HG03457 (cell line): ENCODE measurements around the gene ROR1.

ENCODE experiments used
- ATAC-seq: cut with Tn5 transposase; IDR thresholded peaks from one replicate; pipeline ENCODE4 v1.9.1; 2021; ENCODE audit warnings: moderate number of reproducible peaks; ENCODE audit not compliant: unreplicated experiment

The ROR1 gene

DNA sequence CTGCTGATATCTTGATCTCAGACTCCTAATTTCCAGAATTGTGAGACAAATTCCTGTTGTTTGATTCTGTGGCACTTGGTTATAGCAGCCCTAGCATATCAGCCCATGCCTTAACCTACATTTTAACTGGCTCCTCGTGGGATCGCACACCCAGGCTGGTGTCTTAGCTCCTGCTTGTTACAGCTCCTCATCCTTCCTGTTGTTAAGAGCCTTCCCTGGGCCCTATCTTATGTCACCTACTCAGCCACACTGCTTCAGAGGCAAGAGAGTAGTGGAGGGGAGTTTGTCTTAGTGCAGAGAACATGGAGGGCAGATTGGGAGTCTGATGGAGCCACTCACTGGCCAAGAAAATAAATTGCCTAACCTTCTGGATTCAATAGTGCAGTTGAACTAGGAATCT lies 131.0 kb downstream of the ROR1 start:
- ATAC-seq = no peak

DNA sequence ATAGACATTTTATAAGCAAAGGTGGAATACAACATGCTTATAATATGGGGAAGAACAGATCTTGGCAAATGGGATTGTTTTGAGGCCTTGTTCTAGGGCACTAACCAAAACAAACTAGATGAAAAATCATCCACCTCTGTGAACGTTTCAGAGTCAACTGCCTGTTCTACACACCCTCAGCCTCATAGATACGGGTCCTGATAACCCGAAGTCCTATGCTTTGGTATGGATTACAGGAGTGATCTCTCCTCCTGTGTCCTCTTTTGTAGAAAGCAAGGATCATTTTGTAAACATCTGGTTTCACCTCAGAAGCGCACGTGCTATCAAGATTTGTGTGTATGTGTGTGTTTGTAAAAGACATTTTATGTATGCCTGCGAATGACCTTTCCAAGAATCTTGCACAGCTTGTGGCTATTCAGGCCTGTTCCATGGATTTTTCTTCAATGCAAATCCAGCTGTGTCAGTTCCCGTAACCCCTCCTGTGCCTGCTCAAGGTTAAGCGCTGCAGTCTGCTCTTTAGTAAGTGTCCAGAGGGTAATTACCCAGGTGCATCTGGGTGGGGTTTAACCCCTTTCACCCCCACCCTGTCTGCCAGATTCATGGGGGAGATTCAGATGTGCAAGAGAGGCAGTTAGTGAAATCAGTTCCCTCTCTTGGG lies 132.4 kb downstream of the ROR1 start:
- ATAC-seq = no peak

DNA sequence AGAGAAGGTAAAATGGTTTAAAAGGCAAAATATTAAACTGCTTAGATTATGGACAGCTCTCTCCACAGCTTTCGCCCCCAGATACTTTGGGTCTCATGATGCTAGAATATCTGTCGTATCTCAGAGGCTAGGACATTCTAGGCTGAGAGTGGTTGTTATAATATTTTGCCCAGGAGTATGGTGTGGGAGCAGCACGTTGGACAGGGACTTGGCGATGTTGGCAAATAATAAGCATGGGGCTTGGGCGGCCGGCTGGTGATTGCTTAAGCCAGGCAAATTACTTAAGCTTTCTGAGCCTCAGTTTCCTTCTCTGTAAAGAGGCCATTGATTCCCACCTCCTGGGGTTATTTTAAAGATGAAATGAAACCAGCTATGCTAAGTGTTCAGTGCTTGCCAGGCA lies 133.2 kb downstream of the ROR1 start:
- no peak for ATAC-seq

DNA sequence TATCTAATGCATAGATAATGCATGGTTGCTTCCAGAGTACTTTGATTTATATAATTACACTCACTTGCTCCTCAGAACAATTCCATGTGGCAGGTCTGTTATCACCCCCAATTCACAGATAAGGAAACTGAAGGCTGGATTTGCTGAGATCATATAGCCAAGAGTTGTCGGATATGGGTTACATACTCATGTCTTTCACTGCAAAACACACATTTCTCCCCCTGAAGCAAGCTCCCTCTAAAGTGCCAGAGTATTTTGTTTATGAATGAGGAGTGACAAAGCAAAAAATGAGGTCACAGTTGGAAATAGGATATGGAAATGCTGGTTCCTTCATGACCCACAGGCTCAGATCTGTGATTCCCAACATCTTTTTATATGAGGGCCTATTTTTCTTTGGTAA lies 134.2 kb downstream of the ROR1 start:
- ATAC-seq = no peak

DNA sequence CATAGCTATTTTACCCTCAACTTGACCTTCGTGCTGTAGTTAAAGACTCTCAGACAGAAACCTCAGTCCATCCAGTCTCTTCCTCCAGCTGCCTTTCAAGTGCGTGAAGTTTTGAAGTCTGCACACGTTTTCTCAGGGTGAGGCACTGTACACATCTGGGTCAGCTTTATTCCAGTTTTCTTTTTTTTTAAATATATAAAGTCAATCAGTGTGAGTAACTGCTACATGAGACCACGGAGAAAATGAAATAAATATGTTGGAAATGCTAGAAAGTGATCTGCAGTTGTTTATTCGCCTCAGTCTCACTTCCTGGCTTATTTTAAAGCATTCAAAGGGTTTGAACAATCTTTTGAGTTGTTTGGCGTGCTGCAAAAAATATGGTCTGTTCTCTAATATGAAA lies 135.7 kb downstream of the ROR1 start:
- ATAC-seq = no peak

DNA sequence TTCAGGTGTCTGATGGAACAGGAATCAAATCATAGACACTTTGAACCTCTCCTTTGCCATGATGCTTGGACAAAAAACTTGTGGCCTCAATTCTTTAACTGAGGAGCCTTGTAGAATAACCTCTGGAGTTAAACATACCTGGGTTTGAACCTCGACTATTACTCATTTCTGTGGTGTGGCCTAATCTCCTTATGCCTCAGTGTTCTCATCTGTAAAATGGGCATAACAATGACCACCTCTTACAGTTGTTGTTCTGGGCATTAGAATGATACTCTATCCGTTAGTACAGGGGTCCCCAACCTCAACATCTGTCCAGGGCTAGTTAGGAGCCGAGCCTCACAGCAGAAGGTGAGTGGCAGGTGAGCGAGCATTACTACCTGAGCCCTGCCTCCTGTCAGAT lies 137.2 kb downstream of the ROR1 start:
- no peak for ATAC-seq

DNA sequence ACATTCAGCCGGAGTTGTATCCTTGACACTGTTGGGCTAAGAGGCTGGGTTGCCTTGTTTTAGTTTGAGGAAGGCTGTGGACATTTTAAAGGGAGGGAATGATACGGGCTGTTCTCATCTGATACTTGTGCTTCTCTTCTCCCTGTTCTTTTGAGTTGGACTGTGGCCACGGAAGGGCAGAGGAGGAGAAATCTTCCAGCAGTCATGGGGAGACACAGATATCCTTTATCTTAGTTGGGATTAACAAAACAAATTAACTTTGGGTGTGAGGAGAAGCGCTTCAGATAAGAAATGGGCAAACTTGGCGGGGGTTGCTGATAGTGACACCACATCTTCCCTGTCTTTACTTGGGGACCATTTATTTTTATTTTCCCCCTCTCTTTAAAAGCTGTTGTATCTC lies 138.8 kb downstream of the ROR1 start:
- ATAC-seq = no peak

DNA sequence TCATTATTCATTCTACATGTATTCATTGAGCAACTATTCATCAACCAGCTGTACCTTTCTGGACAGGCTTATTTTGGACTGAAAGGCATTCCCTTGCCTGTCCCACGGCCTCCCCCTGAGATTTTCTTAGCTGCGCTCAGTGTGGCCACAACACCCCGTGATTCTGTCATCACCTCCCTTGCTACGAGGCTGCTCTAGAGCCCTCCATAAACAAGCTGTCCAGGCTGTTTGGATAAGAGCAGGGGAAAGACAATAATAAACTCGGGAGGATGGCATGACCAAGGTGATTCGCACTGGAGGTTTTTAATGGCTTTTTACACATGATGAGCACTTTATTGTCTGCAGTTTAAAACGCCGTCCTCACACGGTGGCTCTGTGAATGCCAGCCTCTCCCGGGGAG lies 139.7 kb downstream of the ROR1 start:
- no peak for ATAC-seq

DNA sequence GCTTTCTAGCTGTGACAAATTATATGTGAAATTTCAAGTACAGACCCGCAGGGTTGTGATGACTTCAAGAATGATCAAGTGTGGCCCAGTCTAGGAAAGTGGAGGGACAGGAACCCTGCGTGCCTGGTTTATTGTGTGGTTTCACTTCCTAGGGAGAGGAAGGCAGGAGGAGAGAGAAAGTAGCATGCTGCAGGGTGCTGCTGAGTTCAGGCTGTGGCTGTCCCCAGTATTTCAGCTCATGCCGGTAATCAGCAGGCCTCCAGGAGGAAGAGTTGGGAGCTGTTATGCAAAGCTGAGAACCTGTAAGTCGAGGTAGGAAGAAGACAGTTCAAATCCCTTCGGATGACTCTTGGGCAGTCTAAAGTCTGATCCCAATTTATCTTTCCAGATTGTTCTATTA lies 140.4 kb downstream of the ROR1 start:
- ATAC-seq = no peak

DNA sequence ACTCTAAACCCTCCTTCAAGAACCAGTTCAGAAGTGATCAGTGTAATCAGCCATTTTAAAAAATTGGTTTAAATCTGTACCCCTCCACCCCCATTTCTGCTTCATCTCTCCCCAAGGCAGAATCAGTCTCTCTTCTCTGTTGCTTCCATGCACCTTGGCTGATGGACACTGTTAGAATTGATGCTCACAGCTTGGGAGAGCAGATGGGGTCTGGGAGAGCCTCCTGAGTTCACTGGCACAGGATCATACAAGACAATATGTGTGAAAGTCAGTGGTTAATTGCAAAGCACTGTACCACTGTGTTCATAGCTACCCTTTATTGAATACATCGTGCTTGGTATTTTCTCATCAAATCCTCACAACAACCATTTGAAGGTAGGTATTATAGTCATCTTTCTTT lies 140.9 kb downstream of the ROR1 start:
- no peak for ATAC-seq

DNA sequence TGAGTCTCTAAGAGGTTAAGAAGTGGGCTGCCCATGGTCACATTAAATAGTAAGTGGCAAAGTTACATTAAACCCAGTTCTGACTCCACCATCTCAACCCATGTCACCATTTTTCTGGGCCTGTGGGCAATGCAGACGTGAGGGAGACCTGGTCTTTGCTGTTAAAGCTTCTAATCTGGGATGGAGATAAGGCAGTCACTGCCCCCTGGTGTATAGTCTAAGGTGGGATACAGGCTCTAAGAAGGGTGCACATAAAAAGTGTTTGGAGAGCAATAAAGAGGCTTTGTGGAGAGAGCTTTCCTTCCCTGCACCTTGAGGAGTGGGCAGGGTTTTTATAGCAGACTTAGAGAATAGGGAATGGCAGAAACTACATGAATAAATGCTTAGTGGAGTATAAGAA lies 141.3 kb downstream of the ROR1 start:
- ATAC-seq = no peak

DNA sequence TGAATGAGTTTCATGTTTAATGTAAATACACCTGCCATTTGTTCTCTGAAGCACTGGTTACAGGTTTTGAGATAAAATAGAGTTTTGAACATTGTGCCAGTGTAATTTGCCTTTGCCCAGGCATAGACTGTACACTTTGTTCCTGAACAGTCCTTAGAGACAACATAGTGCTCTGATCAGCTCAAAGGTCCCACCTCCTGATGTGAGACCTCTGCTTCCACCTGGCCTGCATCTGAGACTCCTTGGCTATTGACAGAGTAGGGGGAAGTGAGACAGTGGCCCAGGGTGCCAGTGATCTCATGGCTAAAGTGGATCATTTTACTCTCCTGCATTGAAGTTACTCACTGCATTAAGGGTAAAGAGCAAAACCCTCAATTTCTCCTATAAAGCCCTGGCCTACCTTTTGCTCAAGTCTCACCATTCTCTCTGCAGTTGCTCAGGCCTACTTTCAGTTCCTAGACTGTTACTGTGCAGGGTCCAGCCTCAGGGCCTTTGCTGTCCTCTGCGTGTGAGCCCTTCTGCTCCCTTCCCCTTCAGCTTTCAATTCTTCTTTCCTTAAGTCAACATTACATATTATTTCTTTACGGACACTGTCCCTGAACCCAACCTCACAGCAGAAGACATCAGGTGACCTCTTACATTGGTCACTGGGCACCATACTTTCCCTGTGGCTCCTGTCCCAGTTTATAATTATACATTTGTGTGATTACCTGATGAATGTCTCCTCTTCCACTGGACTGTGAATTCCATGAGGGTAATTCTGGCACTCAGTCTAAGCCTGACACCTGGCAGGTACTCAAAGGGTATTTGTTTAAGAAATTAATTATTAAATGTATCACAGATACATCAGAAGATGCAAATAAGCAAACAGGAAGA lies 142.9 kb downstream of the ROR1 start:
- no peak for ATAC-seq

DNA sequence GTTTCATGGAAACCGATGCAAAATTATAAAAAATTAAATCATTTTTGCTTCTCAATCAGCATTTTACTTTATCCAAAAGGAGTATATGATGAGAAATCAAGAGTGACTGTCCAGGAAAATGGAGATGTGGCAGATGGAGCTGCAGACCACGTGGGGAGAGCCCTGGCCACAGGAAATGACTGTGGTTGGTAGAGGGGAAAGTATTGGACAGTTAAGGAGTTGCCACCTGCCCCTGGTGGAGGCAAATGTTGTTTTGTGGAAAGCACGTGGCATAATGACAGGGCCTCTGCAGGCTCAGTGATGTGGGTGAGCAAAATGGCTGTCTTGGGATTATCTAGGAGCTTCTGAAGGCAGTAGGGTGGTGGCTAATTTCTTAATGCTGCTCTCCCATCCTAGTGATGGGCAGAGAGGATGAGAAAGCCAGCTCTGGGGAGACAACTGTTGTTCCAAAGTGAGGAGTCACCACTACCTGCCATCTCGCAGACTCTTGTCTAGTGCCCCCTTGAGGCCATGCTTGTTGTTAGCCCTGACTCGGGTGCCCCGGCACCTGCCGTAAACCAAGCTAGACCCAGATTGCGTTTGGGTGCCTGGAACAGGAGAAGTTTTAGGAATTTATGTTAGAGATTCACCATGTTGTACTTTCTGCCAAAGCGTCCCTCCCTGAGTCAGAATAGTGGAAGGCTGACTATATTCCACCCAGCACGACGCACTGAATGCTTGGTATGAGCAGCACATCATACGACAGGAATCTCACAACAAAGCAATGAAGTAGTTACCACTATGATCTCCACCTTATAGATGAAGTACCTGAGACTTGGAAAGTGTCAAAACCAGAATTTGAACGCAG lies 144.0 kb downstream of the ROR1 start:
- no peak for ATAC-seq

DNA sequence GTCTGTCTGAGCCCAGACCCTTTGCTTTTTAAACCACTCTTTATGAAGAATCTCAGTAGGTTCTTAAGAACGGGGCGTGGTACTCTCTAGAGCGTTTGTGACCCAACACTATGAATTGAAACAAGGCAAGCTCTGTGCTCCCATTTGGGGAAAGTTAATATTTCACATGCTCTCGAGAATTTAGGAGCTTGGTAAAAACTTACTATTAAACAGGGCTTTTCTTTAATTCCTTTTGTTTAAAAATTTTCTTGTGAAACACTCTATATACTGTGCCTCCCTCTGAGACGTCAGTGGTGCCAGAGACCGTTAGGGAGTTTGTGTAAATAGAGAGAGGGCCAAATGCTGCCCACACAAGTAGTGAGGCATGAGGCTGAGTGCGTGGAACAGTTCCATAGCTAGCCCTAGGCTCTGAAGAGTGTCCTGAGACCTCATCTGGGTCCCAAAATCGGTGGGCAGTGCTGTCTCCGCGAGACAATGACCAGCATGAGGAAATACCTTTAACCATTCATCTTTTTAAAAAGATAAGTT lies 144.7 kb downstream of the ROR1 start:
- no peak for ATAC-seq

DNA sequence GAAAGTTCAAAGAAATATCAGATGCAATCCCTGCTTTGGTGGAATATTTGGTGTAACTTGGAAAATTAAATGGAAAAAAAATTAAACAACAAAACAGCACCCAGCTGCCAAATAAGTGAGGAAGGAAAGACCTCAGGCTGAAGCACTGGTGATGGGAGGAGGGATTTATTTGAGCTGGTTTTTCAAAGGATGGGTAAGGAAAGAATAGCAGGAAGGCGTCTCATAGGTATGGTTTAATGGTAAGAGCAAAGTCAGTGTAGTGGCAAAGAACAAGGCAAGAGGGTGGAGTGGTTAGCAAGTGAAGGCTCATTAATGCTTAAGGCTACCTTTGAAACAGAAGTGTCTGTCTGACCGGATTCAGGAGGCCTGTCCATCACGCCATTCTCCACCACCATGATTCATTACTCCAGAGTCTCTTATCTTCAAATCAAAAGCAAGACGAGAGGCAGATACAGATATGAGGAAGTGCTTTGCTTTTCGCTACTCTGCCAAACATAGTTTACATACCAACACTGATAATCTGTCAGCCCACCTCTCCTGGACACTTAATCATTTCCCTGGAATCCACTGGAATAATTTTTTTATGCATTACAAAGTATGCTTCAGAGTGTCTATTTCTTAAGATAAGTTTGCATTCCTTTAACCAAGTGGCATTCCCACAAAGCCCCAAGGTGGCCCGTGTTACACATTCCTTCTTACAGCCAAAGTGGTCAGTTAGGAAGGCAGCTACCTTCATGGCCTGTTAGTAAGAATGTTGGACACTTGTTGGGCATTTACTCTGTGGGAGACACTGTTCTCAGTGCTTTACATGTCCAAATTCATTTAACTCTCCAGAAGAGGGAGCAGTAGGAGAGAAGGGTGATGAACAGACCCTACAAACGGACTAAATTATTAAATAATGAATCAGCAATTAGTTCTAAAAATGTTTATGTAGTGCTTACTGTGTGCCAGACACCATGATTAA lies 146.6 kb downstream of the ROR1 start:
- no peak for ATAC-seq

DNA sequence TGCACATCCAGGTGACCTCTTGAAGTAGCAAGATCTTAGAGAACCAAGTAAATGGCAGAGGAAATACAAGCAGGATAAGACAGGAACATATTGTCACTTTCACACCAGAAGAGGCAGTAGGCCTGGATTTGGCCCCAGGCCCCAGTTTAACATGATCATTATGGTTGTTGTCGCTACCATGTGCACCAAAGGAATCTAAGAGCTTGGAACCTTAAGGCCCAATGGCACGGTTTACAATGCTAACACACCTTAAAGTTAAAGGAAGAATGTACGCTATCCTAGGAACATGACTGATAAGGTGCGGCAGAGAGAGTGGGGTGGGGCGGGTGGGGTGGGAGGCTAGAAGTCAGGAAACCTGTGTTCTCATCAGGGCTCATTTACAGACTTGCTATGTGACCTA lies 147.5 kb downstream of the ROR1 start:
- no peak for ATAC-seq

DNA sequence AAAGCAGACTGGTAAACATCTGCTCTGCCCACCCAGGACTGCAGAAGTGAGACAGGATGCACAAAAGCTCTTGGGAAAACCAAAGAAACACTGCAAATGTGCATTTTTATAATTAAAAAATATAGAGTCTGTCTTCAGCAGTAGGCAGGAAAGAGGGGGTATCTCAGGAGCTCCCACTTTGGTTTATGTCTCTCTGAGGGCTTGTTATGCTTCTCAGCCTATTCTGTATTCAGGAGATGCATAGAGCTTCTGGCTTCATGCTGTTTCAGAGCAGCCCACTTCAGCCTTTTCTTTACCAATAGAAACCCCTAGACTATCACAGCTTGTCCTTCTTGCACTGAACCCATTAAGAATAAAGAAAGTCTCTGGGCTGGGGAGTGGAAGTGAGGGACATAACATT lies 148.0 kb downstream of the ROR1 start:
- no peak for ATAC-seq

DNA sequence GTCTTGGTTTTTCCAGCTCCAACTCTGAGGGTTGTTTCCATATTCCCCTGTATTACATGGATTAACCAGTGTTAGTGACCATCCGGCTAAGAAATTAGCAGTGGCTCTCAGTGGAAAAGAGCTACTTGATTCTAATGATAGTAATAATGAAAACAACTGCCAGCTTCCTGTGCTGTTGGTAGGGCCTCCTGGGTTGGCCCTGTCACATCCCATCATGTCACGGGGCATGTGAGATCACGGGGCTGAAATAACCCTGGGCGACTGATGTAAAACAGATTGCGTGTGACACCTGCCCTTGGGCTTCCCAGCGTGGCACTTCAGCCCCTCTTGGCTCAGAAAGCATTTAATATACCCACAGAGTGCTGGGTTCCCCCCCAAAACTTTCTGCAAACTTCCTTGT lies 149.0 kb downstream of the ROR1 start:
- ATAC-seq = no peak

DNA sequence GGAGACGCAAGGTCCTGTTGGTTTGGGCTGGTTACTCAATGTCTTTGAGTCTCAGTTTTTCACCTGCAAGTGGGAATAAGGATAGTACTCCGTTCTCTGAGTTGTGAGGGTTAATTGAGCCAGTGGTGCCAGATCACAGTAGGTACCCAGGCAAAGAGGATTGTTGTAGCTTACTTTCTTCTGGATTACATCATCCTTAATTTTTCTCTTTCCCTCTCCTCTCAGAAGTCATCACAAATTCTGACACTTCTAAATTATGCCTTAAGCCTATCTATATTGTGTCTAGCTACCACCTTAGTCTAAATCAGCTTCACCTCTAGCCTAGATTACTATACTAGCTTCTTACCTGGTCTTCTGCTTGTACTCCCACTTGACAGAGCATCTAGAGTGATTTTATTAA lies 149.5 kb downstream of the ROR1 start:
- ATAC-seq = no peak

DNA sequence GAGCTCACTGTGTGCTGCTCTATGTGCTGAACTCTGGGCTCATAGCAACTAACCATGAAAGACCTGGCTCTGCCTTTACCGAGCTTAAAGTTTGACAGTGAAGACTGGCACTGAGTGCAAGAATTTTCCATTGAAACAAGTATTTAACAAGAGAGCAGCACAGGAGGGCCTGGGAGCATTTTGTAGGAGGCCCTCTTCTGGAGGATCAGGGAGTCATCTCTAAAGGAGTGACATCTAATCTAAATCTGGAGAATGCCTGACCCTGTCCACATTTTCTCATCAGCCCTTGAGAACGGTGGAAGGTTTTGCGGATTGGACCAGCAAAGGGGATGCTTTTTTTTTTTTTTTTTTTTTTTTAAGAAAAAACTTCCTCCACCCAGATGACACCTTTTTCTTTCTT lies 150.8 kb downstream of the ROR1 start:
- ATAC-seq = no peak
